ENCODE measurements around the gene VCX3B.
"Not testable (repeated sequence)": the region's sequence is repeated elsewhere in the genome, so short reads cannot be mapped to it uniquely, and the experiment has no call there.

Gene VCX3B

DNA sequence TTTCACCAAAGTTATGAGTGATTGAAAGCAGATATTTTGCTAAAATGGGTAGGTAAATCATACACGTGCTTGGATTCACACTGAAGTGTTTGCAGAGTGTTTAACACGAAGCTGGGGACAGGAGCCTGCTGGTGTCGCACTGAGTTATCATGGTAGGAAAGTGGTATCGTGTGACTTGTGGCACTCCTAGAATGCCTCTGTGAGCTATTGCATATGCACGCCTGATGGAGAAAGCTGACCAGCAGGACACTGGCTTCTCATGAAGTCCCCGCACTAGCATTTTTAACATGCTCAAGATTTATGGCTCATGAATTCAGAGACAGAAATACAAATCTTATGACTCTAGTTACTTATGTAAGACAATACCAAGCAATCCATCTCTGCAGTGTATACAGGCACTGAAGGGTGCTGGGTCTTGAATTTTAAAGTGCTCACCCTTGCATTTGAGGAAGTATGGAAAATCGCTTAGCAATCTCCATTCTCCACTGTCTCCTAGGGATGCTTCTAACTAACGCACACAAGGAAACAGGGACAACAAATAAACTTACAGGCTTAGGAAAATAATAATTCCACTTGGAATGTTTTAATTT lies 19.8 kb downstream of the VCX3B start:
- no peak for DNase-seq (ENCODE audit: extremely low read depth, insufficient read length)
- TF ChIP-seq, protein P1, sequence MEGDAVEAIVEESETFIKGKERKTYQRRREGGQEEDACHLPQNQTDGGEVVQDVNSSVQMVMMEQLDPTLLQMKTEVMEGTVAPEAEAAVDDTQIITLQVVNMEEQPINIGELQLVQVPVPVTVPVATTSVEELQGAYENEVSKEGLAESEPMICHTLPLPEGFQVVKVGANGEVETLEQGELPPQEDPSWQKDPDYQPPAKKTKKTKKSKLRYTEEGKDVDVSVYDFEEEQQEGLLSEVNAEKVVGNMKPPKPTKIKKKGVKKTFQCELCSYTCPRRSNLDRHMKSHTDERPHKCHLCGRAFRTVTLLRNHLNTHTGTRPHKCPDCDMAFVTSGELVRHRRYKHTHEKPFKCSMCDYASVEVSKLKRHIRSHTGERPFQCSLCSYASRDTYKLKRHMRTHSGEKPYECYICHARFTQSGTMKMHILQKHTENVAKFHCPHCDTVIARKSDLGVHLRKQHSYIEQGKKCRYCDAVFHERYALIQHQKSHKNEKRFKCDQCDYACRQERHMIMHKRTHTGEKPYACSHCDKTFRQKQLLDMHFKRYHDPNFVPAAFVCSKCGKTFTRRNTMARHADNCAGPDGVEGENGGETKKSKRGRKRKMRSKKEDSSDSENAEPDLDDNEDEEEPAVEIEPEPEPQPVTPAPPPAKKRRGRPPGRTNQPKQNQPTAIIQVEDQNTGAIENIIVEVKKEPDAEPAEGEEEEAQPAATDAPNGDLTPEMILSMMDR (IDR thresholded peaks at IDR 0.05; ENCODE audit: insufficient read depth, low read length, poor library complexity, severe bottlenecking), result no peak
- Histone ChIP-seq H3K27me3 (replicated peaks; ENCODE audit: control insufficient read depth, insufficient read depth, low read length) (no peaks in the 10 kb centered on the region), H3K4me3 (replicated peaks; ENCODE audit: low read depth, low read length) (no peak overlapping the region), H3K36me3 (ENCODE audit: control insufficient read depth, insufficient read depth, low read length) (no peaks in the 10 kb centered on the region)

DNA sequence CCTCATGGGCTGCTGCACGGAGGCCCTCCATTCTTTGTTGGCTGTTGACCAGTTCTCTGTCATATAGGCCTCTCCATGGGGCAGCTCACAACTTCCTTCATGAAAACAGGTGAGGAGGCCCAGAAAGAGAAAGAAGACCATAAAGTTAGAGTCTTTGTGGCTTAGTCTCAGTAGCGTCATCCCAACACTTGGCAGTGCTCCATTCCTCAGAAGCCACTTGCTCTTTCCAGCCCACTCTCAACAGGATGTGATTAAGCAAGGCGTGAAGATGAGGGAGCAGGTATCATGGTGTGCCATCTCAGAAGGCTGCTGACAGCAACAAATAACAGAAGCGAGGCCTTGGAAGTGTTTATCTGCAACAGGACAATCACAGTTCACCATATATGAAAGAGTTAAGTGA lies 30.4 kb downstream of the VCX3B start:
- H3K36me3 ChIP-seq (ENCODE audit: control insufficient read depth, insufficient read depth, low read length); DNase-seq (ENCODE audit: extremely low read depth, insufficient read length); H3K27me3 ChIP-seq (replicated peaks; ENCODE audit: control insufficient read depth, insufficient read depth, low read length); H3K4me3 ChIP-seq (replicated peaks; ENCODE audit: low read depth, low read length): not testable (repeated sequence)

DNA sequence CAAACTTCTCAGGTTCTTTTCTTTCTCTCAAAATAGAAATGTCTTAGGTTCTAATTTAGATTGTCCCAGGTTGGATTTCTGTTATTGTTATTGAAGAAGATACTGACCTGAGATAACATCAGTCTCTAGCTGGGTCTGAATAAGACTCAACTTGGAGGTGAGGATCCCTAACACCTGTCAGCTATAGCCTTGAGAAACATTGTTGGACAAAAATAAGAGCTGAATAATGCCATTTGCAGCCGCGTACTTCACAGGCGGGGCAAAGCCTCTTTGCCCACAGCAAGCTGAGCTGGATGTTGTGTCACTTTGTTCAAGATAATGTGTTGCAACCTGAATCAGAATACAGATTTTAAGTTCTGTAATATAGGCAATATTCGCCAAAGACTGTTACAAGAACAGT lies 35.6 kb downstream of the VCX3B start:
- no peaks in the 10 kb centered on the region for H3K27me3 ChIP-seq (replicated peaks; ENCODE audit: control insufficient read depth, insufficient read depth, low read length)
- no peak overlapping the region for H3K4me3 ChIP-seq (replicated peaks; ENCODE audit: low read depth, low read length)
- TF ChIP-seq, protein P1 (IDR thresholded peaks at IDR 0.05; ENCODE audit: insufficient read depth, low read length, poor library complexity, severe bottlenecking), result no peak
- no peaks in the 10 kb centered on the region for H3K36me3 ChIP-seq (ENCODE audit: control insufficient read depth, insufficient read depth, low read length)
- DNase-seq (ENCODE audit: extremely low read depth, insufficient read length), result no peak

DNA sequence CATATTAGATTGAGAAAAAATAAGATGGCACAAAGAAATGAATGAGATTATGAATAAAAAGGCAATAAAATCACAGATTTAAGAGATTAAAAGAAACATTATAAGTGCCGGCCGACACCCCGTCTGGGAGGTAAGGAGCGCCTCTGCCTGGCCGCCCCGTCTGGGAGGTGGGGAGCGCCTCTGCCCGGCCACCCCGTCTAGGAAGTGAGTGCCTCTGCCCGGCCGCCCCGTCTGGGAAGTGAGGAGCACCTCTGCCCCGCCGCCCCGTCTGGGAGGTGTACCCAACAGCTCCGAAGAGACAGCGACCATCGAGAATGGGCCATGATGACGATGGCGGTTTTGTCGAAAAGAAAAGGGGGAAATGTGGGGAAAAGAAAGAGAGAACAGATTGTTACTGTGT lies 37.5 kb downstream of the VCX3B start:
- H3K36me3 ChIP-seq (ENCODE audit: control insufficient read depth, insufficient read depth, low read length); H3K27me3 ChIP-seq (replicated peaks; ENCODE audit: control insufficient read depth, insufficient read depth, low read length); DNase-seq (ENCODE audit: extremely low read depth, insufficient read length); H3K4me3 ChIP-seq (replicated peaks; ENCODE audit: low read depth, low read length): not testable (repeated sequence)

DNA sequence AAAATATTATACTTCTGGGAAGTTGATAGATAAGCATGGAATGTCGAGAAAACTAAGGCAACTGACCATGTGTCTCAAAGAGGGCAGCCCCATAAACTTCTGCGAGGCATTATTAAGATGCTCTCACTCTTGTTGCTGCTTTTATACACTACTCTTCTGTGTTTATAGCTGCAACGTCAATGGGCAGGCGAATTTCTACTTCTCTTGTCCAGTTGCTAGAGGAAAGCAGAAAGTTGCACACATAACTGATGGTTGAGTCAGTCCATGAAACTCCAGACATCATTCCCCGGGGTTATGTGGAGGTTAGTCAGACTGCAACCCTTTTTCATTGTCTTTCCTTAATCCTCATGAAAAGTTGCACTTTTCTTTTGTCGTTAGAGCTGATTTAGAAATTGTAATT lies 39.8 kb downstream of the VCX3B start:
- no peak for DNase-seq (ENCODE audit: extremely low read depth, insufficient read length)
- H3K36me3 ChIP-seq (ENCODE audit: control insufficient read depth, insufficient read depth, low read length), result no peaks in the 10 kb centered on the region
- H3K27me3 ChIP-seq (replicated peaks; ENCODE audit: control insufficient read depth, insufficient read depth, low read length), result no peaks in the 10 kb centered on the region
- TF ChIP-seq, protein P1 (IDR thresholded peaks at IDR 0.05; ENCODE audit: insufficient read depth, low read length, poor library complexity, severe bottlenecking), result no peak
- H3K4me3 ChIP-seq (replicated peaks; ENCODE audit: low read depth, low read length), result no peak overlapping the region

Measured in GM06990 (cell line).